WTC11 (cell line): ENCODE results near the gene MYO18A. TPM values are rescaled to one million over a fixed set of nuclear protein-coding genes. Genes with fewer than 3 reads are reported as not detected.

Source experiments
- CREB1 ChIP-seq: sonication (generic); formaldehyde crosslinking; IDR thresholded peaks from 2 replicates; pipeline ENCODE4 v1.8.0; 2023; ENCODE audit warnings: mild to moderate bottlenecking, missing genetic modification reagents
- EMX1 ChIP-seq: fragments of 250-450 bp; sonication (Bioruptor Pico); IDR thresholded peaks from 2 replicates; pipeline ENCODE4 v1.8.0; 2021; ENCODE audit warnings: mild to moderate bottlenecking
- ERG ChIP-seq: fragments of 250-450 bp; sonication (Bioruptor Pico); IDR thresholded peaks from 2 replicates; pipeline ENCODE4 v1.8.0; 2021; ENCODE audit warnings: mild to moderate bottlenecking
- ESRRA ChIP-seq: sonication (generic); formaldehyde crosslinking; IDR thresholded peaks from 2 replicates; pipeline ENCODE4 v1.8.1; 2022; ENCODE audit warnings: mild to moderate bottlenecking, missing genetic modification reagents, borderline replicate concordance
- ETV6 ChIP-seq: sonication (generic); formaldehyde crosslinking; IDR thresholded peaks from 2 replicates; pipeline ENCODE4 v1.8.1; 2022; ENCODE audit warnings: mild to moderate bottlenecking, missing genetic modification reagents
- FOXP1 ChIP-seq: sonication (generic); formaldehyde crosslinking; IDR thresholded peaks from 2 replicates; pipeline ENCODE4 v1.8.0; 2022; ENCODE audit warnings: missing genetic modification reagents, mild to moderate bottlenecking, moderate library complexity, borderline replicate concordance
- GABPB1 ChIP-seq: sonication (generic); formaldehyde crosslinking; IDR thresholded peaks from 2 replicates; pipeline ENCODE4 v1.8.1; 2023; ENCODE audit warnings: mild to moderate bottlenecking, missing genetic modification reagents
- GTF2I ChIP-seq: fragments of 250-450 bp; sonication (Bioruptor Pico); conservative IDR thresholded peaks from 2 replicates; pipeline ENCODE4 v1.4.0; 2021; ENCODE audit warnings: mild to moderate bottlenecking
- NFE2L1 ChIP-seq: sonication (generic); formaldehyde crosslinking; IDR thresholded peaks from 2 replicates; pipeline ENCODE4 v1.8.1; 2023; ENCODE audit warnings: missing genetic modification reagents
- SMAD4 ChIP-seq: sonication (generic); formaldehyde crosslinking; IDR thresholded peaks from 2 replicates; pipeline ENCODE4 v1.8.0; 2022; ENCODE audit warnings: mild to moderate bottlenecking, missing genetic modification reagents
- SOX15 ChIP-seq: fragments of 250-450 bp; sonication (Bioruptor Pico); IDR thresholded peaks from 2 replicates; pipeline ENCODE4 v1.9.0; 2021; ENCODE audit warnings: mild to moderate bottlenecking
- TCF7 ChIP-seq: sonication (generic); formaldehyde crosslinking; IDR thresholded peaks from 2 replicates; pipeline ENCODE4 v1.8.0; 2022; ENCODE audit warnings: mild to moderate bottlenecking, low read depth, missing genetic modification reagents, moderate library complexity
- ZNF121 ChIP-seq: sonication (generic); formaldehyde crosslinking; IDR thresholded peaks from 2 replicates; pipeline ENCODE4 v1.8.0; 2023; ENCODE audit warnings: missing genetic modification reagents
- ZNF138 ChIP-seq: sonication (generic); formaldehyde crosslinking; conservative IDR thresholded peaks from 2 replicates; pipeline ENCODE4 v1.8.1; 2022; ENCODE audit warnings: mild to moderate bottlenecking, moderate library complexity, missing genetic modification reagents
- ZNF317 ChIP-seq: sonication (generic); formaldehyde crosslinking; IDR thresholded peaks from 2 replicates; pipeline ENCODE4 v1.8.1; 2023; ENCODE audit warnings: low read depth, mild to moderate bottlenecking, moderate library complexity, missing genetic modification reagents, borderline replicate concordance
- ZNF416 ChIP-seq: fragments of 250-450 bp; sonication (Bioruptor Pico); IDR thresholded peaks from 2 replicates; pipeline ENCODE4 v1.9.0; 2021; ENCODE audit warnings: mild to moderate bottlenecking, inconsistent platforms
- ZNF423 ChIP-seq: fragments of 250-450 bp; sonication (Bioruptor Pico); IDR thresholded peaks from 2 replicates; pipeline ENCODE4 v2.1.2; 2022; ENCODE audit warnings: mild to moderate bottlenecking, moderate library complexity
- total RNA-seq: library from RNA; stranded (reverse); gene quantifications from 3 replicates; pipeline ENCODE4 v1.2.3, GENCODE V29; 2021
- TF ChIP-seq, protein P1 (sequence below): fragments of 250-450 bp; sonication (Bioruptor Pico); IDR thresholded peaks from 2 replicates; pipeline ENCODE4 v1.9.0; 2021; ENCODE audit warnings: mild to moderate bottlenecking, borderline replicate concordance
- TF ChIP-seq, protein P2 (sequence below): sonication (generic); formaldehyde crosslinking; IDR thresholded peaks from 2 replicates; pipeline ENCODE4 v1.8.1; 2023; ENCODE audit warnings: mild to moderate bottlenecking, missing genetic modification reagents
- TF ChIP-seq, protein P3 (sequence below): sonication (generic); formaldehyde crosslinking; IDR thresholded peaks from 2 replicates; pipeline ENCODE4 v1.8.1; 2022; ENCODE audit warnings: low read depth, mild to moderate bottlenecking, moderate library complexity, missing genetic modification reagents, borderline replicate concordance

Gene MYO18A
- total RNA-seq, 1 experiment from 2014 or later = 54.9 TPM

- TF ChIP-seq ZNF121 (CRISPR knock-in tag) = no peak
- TF ChIP-seq, protein P1, sequence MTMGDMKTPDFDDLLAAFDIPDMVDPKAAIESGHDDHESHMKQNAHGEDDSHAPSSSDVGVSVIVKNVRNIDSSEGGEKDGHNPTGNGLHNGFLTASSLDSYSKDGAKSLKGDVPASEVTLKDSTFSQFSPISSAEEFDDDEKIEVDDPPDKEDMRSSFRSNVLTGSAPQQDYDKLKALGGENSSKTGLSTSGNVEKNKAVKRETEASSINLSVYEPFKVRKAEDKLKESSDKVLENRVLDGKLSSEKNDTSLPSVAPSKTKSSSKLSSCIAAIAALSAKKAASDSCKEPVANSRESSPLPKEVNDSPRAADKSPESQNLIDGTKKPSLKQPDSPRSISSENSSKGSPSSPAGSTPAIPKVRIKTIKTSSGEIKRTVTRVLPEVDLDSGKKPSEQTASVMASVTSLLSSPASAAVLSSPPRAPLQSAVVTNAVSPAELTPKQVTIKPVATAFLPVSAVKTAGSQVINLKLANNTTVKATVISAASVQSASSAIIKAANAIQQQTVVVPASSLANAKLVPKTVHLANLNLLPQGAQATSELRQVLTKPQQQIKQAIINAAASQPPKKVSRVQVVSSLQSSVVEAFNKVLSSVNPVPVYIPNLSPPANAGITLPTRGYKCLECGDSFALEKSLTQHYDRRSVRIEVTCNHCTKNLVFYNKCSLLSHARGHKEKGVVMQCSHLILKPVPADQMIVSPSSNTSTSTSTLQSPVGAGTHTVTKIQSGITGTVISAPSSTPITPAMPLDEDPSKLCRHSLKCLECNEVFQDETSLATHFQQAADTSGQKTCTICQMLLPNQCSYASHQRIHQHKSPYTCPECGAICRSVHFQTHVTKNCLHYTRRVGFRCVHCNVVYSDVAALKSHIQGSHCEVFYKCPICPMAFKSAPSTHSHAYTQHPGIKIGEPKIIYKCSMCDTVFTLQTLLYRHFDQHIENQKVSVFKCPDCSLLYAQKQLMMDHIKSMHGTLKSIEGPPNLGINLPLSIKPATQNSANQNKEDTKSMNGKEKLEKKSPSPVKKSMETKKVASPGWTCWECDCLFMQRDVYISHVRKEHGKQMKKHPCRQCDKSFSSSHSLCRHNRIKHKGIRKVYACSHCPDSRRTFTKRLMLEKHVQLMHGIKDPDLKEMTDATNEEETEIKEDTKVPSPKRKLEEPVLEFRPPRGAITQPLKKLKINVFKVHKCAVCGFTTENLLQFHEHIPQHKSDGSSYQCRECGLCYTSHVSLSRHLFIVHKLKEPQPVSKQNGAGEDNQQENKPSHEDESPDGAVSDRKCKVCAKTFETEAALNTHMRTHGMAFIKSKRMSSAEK (CRISPR knock-in tag) = peak; percentile 55; the same call in 1 of the 2 replicates
- TF ChIP-seq, protein P2, sequence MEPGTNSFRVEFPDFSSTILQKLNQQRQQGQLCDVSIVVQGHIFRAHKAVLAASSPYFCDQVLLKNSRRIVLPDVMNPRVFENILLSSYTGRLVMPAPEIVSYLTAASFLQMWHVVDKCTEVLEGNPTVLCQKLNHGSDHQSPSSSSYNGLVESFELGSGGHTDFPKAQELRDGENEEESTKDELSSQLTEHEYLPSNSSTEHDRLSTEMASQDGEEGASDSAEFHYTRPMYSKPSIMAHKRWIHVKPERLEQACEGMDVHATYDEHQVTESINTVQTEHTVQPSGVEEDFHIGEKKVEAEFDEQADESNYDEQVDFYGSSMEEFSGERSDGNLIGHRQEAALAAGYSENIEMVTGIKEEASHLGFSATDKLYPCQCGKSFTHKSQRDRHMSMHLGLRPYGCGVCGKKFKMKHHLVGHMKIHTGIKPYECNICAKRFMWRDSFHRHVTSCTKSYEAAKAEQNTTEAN (CRISPR knock-in tag) = no peak
- no peak for TF ChIP-seq FOXP1 (CRISPR knock-in tag)
- TF ChIP-seq, protein P3, sequence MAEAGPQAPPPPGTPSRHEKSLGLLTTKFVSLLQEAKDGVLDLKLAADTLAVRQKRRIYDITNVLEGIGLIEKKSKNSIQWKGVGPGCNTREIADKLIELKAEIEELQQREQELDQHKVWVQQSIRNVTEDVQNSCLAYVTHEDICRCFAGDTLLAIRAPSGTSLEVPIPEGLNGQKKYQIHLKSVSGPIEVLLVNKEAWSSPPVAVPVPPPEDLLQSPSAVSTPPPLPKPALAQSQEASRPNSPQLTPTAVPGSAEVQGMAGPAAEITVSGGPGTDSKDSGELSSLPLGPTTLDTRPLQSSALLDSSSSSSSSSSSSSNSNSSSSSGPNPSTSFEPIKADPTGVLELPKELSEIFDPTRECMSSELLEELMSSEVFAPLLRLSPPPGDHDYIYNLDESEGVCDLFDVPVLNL (CRISPR knock-in tag) = no peak
- no peak for TF ChIP-seq CREB1
- no peak for TF ChIP-seq NFE2L1
- TF ChIP-seq ZNF416 (CRISPR knock-in tag) = no peak
- 0 out of 2 replicates have a peak, but pooled peaks have one; percentile 23 for TF ChIP-seq ERG
- TF ChIP-seq ZNF423 (CRISPR knock-in tag) = peak; percentile 87
- TF ChIP-seq ESRRA (CRISPR knock-in tag) = no peak
- no peak for TF ChIP-seq SOX15 (CRISPR knock-in tag)
- TF ChIP-seq EMX1 (CRISPR knock-in tag) = 0 out of 2 replicates have a peak, but pooled peaks have one; percentile 45
- peak; percentile 14; the same call in 1 of the 2 replicates for TF ChIP-seq ETV6
- TF ChIP-seq SMAD4 = no peak
- no peak for TF ChIP-seq TCF7 (CRISPR knock-in tag)
- TF ChIP-seq ZNF138 (CRISPR knock-in tag) = no peak
- peak; percentile 90 for TF ChIP-seq GTF2I
- TF ChIP-seq GABPB1 = no peak
- TF ChIP-seq ZNF317 (CRISPR knock-in tag) = no peak
- TF ChIP-seq, all 79 proteins: peak for 9
These were observed 148.0 kb downstream of the MYO18A start (continued) for GRCh38 chr17:29032013-29032856.
